HG02885 (cell line): ENCODE data around the gene MEGF11.

Experiments
- ATAC-seq: cut with Tn5 transposase; IDR thresholded peaks from one replicate; pipeline ENCODE4 v1.9.1; 2021; ENCODE audit warnings: mild to moderate bottlenecking; ENCODE audit not compliant: unreplicated experiment, poor library complexity

Gene MEGF11

DNA sequence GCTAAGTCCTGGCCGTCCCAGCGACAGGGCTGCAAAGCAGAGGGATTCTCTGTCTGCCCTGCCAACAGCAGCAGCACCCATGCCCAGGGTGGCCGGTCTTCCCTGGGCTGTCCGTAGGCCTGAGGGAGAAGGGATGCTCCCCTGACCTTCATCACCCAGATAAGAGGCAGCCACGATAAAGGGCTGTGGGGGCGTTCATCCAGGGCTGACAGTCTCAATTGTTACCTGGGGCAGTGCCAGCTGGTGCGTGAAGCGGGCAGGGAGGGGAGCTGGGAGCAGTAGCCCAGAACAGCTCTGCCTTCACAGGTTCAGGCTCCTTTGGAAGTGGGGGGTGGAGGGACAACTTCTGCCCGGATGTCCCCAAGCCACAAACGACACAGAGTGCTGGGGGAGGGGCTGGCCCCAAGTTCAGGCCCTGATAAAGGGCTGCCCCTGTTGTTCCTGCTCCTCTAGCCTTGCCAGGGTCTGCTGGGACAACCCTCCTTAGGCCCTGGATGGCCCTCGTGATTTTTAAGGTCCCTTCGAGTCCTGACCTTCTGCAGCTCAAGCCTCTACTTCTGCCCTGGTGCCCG lies 289.6 kb downstream of the MEGF11 start:
- no peak for ATAC-seq

GRCh38 chr15:65963358-65963757 lies 290.2 kb downstream of the MEGF11 start:
- ATAC-seq: no peak

DNA sequence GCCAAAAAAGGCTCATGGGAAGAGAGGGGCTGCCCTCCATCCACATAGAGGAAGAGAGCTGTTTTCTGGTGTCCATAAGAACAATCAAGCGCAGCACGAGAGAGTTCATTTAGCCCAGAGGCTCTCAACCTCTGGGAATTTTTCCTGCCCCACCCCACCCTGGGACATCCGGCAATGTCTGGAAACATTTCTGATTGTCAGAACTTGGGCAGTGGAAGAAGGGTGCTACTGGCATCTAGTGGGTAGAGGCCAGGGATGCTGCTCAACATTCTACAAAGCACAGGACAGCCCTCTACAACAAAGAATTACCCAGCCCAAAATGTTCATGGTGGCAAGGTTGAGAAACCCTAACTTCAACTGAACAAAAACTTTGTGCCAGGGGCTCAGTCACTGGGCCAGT lies 291.4 kb downstream of the MEGF11 start:
- no peak for ATAC-seq

DNA sequence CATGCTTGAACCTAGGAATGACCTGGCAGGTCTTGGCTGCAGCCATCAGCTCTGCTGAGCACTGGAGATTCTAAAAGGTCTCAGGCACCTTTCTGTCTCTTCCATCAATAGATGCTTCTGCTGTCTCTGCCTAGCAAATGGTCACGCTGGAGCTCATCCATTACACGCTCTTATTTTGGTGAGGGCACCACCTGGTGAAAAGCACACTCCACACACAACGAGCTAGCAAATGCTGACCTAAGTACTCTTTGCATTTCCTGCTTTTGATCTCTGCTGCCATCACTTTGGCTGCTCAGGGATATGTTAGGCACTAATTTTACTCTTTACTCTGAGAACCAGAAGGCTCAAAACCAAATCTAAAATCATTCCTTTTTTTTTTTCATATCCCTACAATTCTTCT lies 293.0 kb downstream of the MEGF11 start:
- ATAC-seq: no peak

GRCh38 chr15:65958835-65959234 lies 294.7 kb downstream of the MEGF11 start:
- ATAC-seq: no peak

GRCh38 chr15:65957451-65957850 lies 296.1 kb downstream of the MEGF11 start:
- ATAC-seq: no peak

- ATAC-seq: no peak
Observed at GRCh38 chr15:65956899-65957298, 296.7 kb downstream of the MEGF11 start.

DNA sequence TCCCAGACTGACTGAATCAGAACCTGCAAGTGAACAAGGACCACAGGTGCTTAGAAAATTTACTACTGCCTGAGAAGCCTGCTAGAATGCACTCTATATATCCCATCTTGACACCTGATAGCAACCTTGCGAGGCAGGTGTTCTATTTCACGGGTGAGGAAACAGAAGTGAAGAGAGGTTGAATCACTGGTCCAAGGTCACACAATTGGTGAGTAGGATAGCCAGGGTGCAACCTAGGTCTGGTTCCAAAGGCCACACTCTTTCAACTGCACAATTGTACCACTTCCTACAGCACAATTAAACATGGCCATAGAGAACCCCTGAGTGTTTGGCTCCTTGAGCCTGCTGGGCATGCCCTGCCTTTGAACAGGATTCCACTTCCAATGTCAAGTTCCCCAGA lies 297.2 kb downstream of the MEGF11 start:
- ATAC-seq: no peak

DNA sequence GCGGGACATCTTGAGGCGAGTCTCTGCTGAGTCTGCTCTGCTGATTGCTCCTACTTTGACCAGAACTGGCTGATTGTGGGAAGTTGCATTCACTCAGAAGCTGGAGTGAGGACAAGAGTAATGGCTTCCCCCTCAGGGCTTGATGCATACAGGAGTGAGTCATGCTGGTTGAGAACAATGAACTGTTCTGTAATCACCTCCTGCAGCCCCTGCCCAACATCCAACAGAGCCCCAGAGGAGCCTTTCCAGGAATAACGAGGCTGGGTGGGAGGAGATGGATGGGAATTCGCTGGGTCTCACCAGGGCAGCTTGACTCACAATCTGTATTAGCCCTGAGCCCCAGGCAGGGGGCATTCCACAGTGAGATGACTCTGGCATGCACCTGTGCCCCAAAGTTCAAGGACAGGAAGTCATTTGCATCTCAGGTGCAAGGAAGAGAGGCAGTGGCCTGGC lies 299.2 kb downstream of the MEGF11 start:
- no peak for ATAC-seq

GRCh38 chr15:65953622-65954021 lies 299.9 kb downstream of the MEGF11 start:
- ATAC-seq: no peak

DNA sequence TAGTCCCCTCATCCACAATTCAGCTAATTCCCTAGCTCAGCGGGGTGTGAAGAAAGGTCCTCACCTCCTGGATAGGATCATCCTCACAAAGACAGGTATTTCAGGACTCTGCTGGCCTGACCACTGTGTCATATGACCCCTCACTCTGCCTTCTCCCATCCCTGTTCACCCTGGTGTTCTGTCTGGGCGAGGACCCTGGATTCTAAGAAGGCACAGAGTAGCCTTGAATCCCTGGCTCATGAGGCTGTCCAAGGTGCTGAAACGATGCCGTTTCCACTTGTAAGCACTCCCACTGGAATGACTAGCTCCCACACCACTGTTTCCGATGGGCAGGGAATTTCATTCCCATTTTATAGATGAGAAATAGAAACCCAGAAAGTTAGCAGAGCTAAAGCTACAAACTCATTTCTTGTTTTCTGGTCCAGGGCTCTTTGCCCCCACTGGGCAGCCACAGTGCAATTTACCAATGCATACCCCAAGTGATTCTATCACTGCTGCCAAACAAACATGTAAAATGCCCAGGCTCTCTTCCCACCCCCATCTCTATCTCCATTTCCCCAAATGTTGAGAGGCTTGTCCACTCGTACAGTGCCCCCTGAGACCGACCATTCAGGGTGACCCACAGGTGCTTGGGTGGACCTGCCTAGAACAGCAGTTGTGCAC lies 301.0 kb downstream of the MEGF11 start:
- no peak for ATAC-seq

DNA sequence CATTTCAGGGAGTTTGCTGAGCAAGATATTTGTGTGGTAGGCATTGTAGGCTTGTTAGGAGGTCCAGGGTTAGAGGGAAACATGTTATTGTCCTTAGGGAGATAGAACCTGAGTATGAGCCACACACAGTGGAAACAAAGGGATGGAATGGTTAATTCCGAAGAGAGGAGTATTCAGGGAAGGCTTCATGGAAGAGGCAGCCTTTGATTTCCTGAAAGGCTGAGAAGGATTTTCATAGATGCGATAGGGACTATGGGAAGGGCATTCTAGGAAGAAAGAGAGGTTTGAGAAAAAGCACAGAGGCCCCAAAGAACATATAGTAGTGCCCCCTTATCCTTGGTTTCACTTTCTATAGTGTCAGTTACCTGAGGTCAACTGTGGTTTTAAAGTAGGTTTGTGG lies 302.5 kb downstream of the MEGF11 start:
- ATAC-seq: no peak

- ATAC-seq: no peak
Observed at GRCh38 chr15:65949491-65949890, 304.1 kb downstream of the MEGF11 start.

- no peak for ATAC-seq
Observed at GRCh38 chr15:65949011-65949410, 304.5 kb downstream of the MEGF11 start.

DNA sequence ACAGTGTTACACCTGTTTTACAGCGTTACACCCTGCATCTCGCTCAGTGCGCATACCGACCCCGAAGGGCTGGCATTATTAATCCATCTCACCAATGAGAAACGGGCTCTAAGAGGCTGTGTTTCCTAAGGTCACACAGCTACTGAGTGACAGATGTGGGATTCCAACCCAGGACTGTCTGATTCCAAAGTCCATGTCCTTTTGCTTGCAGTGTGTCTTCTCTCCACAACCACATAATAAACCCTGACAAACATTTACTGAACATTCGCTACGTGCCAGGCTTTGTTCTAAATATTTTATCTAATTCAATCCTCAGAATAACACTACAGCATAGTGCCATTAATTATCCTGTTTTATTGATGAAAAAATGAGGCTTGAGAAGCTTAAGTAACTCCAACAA lies 305.2 kb downstream of the MEGF11 start:
- ATAC-seq: no peak

GRCh38 chr15:65947041-65947440 lies 306.5 kb downstream of the MEGF11 start:
- no peak for ATAC-seq

GRCh38 chr15:65945616-65946015 lies 307.9 kb downstream of the MEGF11 start:
- ATAC-seq: no peak

- ATAC-seq: no peak
Observed at GRCh38 chr15:65944404-65944803, 309.1 kb downstream of the MEGF11 start.

GRCh38 chr15:65942436-65942835 lies 311.1 kb downstream of the MEGF11 start:
- no peak for ATAC-seq

- ATAC-seq: no peak
Observed at GRCh38 chr15:65940618-65940909, 313.0 kb downstream of the MEGF11 start.

DNA sequence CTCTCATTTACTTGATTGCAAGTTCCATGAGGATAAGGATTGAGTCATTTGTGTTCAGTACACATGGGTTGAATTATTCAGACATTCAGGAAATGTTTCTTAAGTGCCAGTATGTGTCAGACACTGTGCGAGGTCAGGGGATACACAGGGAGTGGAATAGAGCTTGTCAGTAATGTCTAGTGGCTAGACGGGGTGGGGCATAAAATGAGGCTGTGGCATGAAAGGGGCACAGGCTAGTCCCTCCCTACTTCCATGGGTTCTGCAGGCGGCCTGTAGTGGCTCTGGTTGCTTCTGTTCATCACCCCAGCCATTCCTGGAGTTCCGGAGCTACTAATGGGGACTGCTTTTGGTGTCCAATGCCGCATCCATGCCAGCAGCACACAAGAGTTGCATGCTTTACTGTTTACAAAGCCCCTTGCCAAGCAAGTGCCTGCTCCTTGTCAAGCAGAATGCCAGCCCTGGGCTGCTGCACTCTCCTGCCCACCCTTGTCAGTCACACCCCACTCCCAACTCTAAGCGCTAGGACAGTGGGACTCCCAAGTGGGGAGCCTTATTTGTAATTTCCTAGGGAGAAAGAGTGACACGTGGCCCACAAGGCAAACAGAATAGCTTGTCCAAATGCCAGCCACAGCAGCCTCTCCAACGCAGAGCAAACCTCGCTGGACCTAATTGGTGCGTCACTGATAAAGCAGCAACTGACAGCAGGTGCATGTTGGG lies 313.5 kb downstream of the MEGF11 start:
- no peak for ATAC-seq

- no peak for ATAC-seq
Observed at GRCh38 chr15:65938604-65939003, 314.9 kb downstream of the MEGF11 start.
